ENCODE results near the gene CACNG7. TPM values are rescaled to one million over a fixed set of nuclear protein-coding genes. Genes with fewer than 3 reads are reported as not detected.
A peak's percentile ranks its signal among the peaks of the same experiment; 100 is the strongest.

CACNG7 gene
- total and polyA plus RNA-seq, 8 donors: 0.05 TPM; not detected in 7

GRCh38 chr19:53969366-53969765 is 60.3 kb downstream of the CACNG7 start:
- no peak overlapping the region for H3K27ac ChIP-seq
- no peak for DNase-seq
- peaks cover 0 to 6% (median 0%) of the 10 kb centered on the region in 4 donors for H3K4me1 ChIP-seq
- WGBS, 5 donors: 86 to 93% (median 87%) methylated on average over 6 of the region's 6 CpGs
- intact Hi-C loops (cut with DNase I; ENCODE audit: low total_unique reads): no loop called here
- no peaks in the 10 kb centered on the region for H3K36me3 ChIP-seq
- peaks cover 0 to 4% (median 0%) of the 10 kb centered on the region in 4 donors for H3K9me3 ChIP-seq
- H3K4me3 ChIP-seq: no peak overlapping the region
- no peak for TF ChIP-seq POLR2A (IDR thresholded peaks at IDR 0.05)
- TF ChIP-seq POLR2AphosphoS5 (IDR thresholded peaks at IDR 0.05): no peak
- no peak for TF ChIP-seq CTCF (IDR thresholded peaks at IDR 0.05)
- TF ChIP-seq EP300 (IDR thresholded peaks at IDR 0.05): no peak
- peaks cover 0 to 80% (median 11%) of the 10 kb centered on the region in 3 donors for H3K27me3 ChIP-seq

GRCh38 chr19:53971673-53972072 is 62.6 kb downstream of the CACNG7 start:
- Histone ChIP-seq H3K4me1 (no peaks in the 10 kb centered on the region), H3K4me3 (no peak overlapping the region), H3K27ac (no peak overlapping the region), H3K9me3 (no peaks in the 10 kb centered on the region), H3K27me3 (peaks cover 0 to 80% (median 9%) of the 10 kb centered on the region in 3 donors), H3K36me3 (no peaks in the 10 kb centered on the region)
- no peak for DNase-seq
- TF ChIP-seq EP300 (IDR thresholded peaks at IDR 0.05) (no peak), CTCF (IDR thresholded peaks at IDR 0.05) (no peak), POLR2A (IDR thresholded peaks at IDR 0.05) (no peak), POLR2AphosphoS5 (IDR thresholded peaks at IDR 0.05) (no peak)
- 44 to 63% (median 53%) methylated on average over 10 of the region's 10 CpGs for WGBS, 5 donors
- intact Hi-C loops (cut with DNase I; ENCODE audit: low total_unique reads): no loop called here

GRCh38 chr19:53977429-53977990 is 68.4 kb downstream of the CACNG7 start:
- peaks cover 21 to 96% (median 59%) of the 10 kb centered on the region in 3 donors for H3K27me3 ChIP-seq
- intact Hi-C loops (cut with DNase I; ENCODE audit: low total_unique reads): no loop called here
- peak overlapping the region; percentile 11 to 33 (median 22) for H3K4me3 ChIP-seq
- TF ChIP-seq POLR2AphosphoS5 (IDR thresholded peaks at IDR 0.05) (peak in 2 of 3 donors; percentile 39 to 40), CTCF (IDR thresholded peaks at IDR 0.05) (no peak)
- 2 to 7% (median 4%) methylated on average over 9 of the region's 9 CpGs for whole genome bisulfite sequencing, 5 donors
- peaks cover 0 to 7% (median 1%) of the 10 kb centered on the region in 4 donors for H3K9me3 ChIP-seq
- no peak overlapping the region for H3K27ac ChIP-seq
- H3K36me3 ChIP-seq: no peaks in the 10 kb centered on the region
- DNase-seq: peak; percentile 69 to 94
- H3K4me1 ChIP-seq: peaks cover 11 to 46% (median 30%) of the 10 kb centered on the region in 4 donors

GRCh38 chr19:53977991-53978731 is 69.1 kb downstream of the CACNG7 start:
- intact Hi-C loops (cut with DNase I; ENCODE audit: low total_unique reads): no loop called here
- peak in 1 of 2 donors; percentile 73 for DNase-seq
- Histone ChIP-seq H3K4me1 (peaks cover 11 to 52% (median 32%) of the 10 kb centered on the region in 4 donors), H3K36me3 (no peaks in the 10 kb centered on the region), H3K4me3 (peak overlapping the region; percentile 11 to 33 (median 22)), H3K27ac (no peak overlapping the region), H3K27me3 (peaks cover 21 to 96% (median 65%) of the 10 kb centered on the region in 3 donors), H3K9me3 (peaks cover 0 to 7% (median 1%) of the 10 kb centered on the region in 4 donors)
- TF ChIP-seq POLR2AphosphoS5 (IDR thresholded peaks at IDR 0.05): no peak
- 8 to 11% (median 9%) methylated on average over 43 to 54 of the region's 54 CpGs for WGBS, 5 donors
